Prostate gland (tissue), 2 donors: ENCODE data around the gene TVP23A.

Experiments used
- CTCF ChIP-seq, 4 experiments: fragments of 200-600 bp in 2 of 4; fragments of 450-650 bp in 2 of 4; sonication (generic) in 2 of 4; IDR thresholded peaks; 1 replicate in 3 of 4; 2 replicates in 1 of 4; pipeline ENCODE4 v1.5.1; 2016 to 2019; ENCODE audit warnings: antibody characterized with exemption in 4 of 4, mild to moderate bottlenecking in 2 of 4, moderate library complexity in 2 of 4
- POLR2AphosphoS5 ChIP-seq: sonication (generic); formaldehyde crosslinking; IDR thresholded peaks from one replicate; pipeline ENCODE4 v1.6.1; 2017; ENCODE audit warnings: antibody characterized with exemption

- TF ChIP-seq CTCF (IDR thresholded peaks at IDR 0.05): no peak
- TF ChIP-seq POLR2AphosphoS5: no peak
Measured at GRCh38 chr16:10817963-10818941, at the start of gene TVP23A.
